Stimulated activated CD4-positive, alpha-beta T cell treated with anti-CD3 and anti-CD28 coated beads, Interleukin-2, amount 100 ng/mL, for 48 hours (primary cell): Measurements from ENCODE around the gene SETD2.
"Not testable (repeated sequence)": the region's sequence is repeated elsewhere in the genome, so short reads cannot be mapped to it uniquely, and the experiment has no call there.

Experiments used
- DNase-seq, 2 donors: peaks; one replicate each; pipeline ENCODE4 v3.0.0-alpha.2; 2020

The SETD2 gene

DNA sequence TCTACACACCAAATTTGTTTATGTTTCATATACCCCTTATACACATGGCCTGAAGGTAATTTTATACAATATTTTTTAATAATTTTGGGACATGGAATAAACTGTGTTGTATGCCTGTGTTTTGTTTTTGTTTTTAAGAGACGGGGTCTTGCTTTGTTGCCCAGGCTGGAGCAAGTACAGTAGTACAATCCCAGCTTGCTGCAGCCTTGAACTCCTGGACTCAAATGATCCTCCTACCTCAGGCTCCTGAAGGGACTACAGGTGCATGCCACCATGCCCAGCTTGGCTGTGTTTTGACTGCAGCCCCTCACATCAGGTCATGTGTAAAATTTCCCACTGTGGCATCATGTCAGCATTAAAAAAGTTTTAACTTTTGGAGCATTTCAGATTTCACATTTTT, 18.6 kb downstream of the SETD2 start:
- no peak for DNase-seq

DNA sequence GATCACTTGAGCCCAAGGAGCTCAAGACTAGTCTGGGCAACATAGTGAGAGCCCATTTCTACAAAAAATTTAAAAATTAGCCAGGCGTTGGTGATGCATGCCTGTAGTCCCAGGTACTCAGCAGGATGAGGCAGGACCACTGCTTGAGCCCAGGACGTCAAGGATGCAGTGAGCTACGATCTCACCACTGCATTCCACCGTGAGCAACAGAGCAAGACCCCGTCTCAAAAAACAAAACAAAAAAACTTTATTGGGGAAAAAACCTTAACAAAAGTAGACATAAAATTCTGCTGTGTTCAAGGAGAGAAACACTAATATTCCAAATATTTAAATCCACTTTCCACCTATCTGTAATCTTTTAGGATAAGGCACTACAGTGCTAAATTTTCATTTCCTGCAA, 20.8 kb downstream of the SETD2 start:
- DNase-seq, result no peak

DNA sequence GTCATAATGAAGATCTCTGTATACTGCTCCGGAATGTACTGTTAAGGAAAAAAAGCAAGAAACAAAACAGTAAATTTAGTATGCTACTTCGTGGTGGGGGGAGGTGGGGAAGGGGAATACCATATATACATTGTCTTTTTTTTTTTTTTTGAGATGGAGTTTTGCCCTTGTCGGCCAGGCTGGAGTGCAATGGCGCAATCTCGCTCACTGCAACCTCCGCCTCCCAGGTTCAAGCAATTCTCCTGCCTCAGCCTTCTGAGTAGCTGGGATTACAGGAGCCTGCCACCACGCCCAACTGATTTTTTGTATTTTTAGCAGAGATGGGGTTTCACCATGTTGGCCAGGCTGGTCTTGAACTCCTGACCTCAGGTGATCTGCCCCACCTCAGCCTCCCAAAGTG, 21.4 kb downstream of the SETD2 start:
- DNase-seq, result not testable (repeated sequence)

DNA sequence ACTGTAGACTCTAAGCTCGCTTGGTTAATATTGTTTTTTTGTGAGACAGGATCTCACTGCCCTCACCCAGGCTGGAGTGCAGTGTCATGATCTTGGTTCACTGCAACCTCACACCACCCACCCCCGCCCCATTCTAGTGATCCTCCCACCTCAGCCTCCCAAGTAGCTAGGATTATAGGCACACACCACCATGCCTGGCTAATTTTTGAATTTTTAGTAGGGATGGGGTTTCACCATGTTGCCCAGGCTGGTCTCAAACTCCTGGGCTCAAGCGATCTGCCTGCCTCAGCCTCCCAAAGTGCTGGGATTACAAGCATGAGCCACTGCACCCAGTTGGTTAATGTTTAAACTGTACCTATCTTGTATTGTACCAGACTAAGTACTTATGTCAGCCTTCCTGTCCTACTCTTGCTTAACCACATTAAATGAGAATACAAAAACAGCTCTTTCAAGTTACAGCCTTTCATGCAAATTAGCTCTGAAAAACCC, 22.9 kb downstream of the SETD2 start:
- not testable (repeated sequence) for DNase-seq

DNA sequence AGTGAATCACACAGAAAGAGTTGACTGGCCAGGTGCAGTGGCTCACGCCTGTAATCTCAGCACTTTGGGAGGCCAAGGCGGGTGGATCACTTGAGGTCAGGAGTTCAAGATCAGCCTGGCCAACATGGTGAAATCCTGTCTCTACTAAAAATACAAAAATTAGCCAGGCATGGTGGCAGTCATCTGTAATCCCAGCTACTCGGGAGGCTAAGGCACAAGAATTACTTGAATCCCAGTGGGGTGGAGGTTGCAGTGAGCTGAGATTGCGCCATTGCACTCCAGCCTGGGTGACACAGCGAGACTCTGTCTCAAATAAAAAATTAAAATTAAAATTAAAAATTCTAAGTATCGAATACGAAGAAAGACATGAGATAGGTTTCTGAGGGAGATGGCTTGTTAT, 23.4 kb downstream of the SETD2 start:
- DNase-seq, result not testable (repeated sequence)

DNA sequence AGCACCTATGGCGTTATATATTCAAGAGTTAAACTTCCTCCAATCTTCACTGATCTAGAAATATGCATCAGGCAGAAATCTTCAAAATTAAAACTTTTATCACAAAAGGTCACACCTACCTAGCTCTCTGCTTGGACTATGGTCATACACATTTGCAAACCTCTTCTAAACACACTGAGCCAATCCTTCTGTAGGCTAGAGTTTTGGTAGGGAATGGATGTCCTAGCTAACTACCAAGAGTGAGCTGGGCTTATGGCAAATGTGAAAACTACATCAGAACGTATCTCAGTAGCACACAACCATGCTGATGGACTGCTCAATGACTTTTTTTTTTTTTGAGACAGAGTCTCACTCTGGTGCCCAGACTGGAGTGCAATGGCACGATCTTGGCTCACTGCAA, 29.6 kb downstream of the SETD2 start:
- no peak for DNase-seq

DNA sequence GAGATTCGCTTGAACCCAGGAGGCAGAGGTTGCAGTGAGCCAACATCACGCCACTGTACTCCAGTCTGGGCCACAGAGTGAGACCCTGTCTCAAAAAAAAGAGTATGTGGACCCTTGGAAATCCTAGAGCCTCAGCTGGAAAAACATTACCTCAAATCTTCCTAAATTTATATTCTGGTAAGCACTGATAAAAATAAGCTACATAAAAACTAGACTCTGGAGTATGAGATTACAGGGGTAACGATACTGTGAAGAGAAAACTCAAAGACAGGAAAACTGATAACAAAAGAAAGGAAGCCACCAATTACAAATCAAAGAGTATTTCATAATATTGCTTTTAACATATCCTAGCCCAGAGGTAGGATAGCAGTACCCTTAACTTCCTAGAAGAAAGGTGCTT, 30.3 kb downstream of the SETD2 start:
- no peak for DNase-seq

DNA sequence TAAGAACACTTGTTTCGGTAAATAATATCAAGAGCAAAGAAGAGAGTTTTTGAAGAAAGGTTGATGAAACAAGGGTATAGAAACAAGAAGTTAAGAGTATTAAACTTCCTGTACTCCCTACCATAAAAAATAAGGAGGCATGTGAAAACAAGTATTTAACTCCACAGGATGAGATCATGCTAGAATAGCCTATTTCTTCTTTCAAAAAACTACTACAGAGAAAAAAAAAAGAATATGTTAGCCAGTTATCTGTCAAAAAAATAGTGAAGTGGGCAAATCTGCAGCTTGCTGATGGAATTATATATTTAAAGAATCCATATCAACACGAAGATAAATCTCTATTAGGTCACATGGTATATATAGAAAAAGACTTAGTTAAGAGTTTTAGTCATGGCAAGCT, 33.4 kb downstream of the SETD2 start:
- DNase-seq, result no peak

DNA sequence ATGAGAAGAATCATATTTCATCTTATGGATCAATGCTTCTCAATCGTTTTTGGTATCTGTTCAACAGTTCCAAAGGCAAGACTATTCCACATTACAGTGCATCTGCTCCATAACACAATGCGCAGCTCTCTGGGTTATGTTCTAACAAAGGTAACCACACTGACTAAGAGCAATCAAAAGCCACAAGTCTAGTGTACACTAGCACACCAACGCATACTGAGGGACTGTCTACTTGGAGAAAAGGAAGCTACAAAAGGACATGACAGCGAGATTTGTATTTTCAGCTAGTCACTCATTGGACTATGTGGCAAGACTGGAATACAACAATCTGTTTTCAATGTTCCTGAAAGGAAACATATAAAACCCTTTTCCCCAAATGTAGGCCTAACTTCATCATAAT, 35.8 kb downstream of the SETD2 start:
- DNase-seq, result no peak

DNA sequence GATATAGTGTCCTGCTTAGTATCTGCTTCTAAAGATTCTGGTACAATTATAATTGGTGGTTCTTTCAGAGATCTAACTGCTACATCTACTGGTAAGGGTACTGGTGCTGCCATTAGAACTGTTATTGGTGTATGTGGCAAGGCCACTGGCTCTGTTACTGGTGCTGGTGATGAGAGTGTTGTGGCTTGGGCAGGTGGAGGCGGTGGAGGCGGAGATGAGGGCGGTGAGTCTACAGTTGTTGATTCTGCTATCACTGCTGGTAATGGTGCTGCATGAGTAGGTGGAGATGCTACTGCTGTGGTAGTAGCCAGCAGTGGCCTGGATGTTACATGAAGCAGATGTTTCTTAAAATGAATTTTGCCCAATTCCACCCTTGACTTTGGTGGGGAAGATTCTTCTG, 40.1 kb downstream of the SETD2 start:
- no peak for DNase-seq

DNA sequence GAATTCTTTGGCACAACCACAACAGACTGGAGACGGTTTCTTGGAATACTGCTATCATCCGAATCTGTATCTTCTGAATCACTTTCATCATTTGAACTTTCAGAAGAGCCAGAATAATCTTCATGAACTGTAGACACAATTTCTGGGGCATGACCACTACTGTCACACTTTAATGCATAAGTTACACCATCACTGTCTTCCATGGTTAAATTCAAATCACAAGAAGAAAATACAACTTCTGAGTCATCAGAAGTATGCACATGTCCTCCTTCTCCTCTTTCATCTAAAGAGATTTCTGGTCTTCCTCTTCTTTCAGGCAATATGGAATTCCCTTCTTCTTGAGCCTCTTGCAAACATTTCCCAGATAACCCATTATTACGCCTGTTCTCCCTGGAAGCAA, 42.5 kb downstream of the SETD2 start:
- no peak for DNase-seq

DNA sequence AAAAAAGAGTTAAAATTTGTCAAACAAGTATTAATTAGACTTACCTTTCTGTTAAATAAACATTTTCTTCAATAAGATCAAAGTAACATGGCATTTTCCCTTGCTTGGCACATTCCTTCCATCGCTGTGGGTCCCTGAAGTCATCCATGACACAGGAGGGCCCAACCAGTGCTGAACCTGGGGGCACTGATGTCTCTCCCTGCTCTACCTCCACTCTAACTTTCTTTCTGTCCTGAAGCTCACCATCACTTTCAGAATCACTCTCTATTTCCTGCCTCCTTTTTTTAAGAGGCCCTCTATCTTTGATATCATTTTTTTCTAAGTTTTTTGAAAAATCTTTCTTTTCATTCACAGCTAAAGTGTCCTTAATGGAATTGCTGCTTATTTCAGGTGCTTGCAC, 43.8 kb downstream of the SETD2 start:
- no peak for DNase-seq

DNA sequence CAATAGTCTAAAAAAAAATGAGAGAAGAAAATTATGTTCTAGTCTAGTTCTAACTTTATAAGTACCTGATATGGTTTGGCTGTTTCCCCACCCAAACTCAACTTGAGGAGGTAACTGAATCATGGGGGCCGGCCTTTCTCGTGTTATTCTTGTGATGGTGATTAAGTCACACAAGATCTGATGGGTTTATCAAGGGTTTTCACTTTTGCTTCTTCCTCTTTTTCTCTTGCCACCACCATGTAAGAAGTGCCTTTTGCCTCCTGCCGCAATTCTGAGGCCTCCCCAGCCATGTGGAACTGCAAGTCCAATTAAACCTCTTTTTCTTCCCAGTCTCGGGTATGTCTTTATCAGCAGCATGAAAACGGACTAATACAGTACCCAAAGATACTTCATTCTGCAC, 44.5 kb downstream of the SETD2 start:
- DNase-seq, result not testable (repeated sequence)

DNA sequence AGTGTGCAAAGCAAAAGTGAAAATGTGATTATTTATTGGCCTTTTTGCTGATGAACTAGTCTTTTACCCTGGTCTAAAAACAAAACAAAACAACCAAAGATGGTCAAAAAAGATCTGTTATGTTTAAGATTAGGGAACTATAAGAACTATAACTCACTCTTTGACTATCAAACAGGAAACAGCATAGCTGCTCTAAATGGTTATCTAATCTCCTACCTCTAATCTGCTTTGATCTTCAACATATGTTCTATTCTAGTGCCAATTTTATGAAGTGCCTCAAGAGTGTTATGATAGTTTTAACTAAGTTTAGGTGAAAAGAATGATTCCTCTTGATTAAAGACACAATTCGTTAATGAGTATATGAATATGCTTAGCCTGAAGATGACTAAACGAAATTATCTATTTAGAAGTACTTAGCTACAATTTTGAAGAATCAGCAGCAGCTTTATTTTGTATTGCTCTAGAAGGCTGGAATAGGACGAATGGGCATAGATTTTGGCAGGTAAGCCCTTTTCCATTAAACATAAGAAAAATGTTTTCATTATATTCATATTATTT, 46.0 kb downstream of the SETD2 start:
- DNase-seq, result no peak

DNA sequence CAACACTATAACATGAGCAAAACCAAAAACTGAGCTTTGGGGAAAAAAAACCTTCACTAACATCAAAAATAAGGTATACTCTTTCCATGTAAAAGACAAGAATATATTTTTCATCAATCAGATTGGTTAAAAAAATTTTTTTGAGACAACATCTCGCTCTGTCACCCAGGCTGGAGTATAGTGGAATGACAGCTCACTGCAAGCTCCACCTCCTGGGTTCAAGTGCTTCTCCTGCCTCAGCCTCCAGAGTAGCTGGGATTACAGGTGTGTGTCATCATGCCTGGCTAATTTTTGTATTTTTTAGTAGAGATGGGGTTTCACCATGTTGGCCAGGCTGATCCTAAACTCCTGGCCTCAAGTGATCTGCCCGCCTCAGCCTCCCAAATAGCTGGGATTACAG, 48.4 kb downstream of the SETD2 start:
- DNase-seq, result not testable (repeated sequence)

DNA sequence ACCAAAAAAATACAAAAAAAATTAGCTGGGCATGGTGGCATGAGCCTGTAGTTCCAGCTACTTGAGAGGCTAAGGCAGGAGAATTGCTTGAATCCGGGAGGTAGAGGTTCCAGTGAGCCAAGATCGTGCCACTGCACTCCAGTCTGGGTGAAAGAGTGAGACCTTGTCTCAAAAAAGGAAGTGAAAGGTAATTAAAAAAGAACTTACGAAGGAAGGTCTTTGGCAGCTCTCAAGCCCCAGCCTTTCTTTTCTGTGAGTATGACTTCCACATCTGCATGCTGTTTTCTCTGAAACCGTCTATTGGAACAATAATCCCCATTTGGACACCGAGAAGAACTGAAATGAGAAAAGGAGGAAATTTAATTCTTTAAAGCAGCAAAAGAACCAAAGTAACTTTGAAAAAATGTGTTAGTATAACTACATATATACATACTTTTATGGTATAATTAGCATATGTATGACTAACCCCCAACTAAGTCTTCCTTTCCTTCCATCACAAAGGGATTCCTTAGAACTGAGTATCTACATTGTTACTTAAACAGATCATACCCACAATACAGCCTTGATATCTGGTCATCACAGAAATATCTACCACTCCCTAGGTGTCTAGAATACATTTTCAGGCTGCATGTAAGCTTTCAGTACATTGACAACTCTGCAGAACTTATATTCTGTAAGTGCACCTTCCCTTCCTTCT, 50.1 kb downstream of the SETD2 start:
- DNase-seq, result no peak

DNA sequence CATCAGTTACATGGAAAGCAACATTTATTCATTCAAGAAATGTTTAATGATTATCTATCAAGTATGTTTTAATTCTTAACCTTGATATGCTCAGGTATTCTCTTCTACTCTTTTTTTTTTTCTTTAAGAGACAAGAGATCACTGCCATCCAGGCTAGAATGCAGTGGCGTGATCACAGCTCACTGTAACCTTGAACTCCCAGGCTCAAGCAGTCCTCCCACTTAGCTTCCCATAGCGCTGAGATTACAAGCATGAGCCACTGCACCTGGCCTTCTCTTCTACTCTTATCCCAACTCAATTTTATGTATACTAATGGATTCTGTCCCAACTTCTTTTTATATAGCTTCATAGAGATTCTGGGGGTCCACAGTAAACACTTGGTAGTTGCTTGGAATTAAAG, 50.9 kb downstream of the SETD2 start:
- DNase-seq, result no peak

DNA sequence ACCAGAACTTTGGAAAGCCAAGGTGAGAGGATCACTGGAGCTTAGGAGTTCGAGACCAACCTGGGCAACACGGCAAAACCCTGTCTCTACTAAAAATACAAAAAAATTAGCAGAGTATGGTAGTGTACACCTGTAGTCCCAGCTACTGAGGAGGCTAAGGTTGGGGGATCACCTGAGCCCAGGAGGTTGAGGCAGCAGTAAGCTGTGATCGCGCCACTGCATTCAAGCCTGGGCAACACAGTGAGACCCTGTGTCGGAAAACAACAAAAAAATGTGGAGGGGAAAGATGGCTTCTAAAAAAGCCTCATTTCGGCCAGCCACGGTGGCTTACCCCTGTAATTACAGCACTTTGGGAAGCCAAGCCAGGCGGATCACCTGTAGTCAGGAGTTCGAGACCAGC, 54.5 kb downstream of the SETD2 start:
- DNase-seq, result no peak

DNA sequence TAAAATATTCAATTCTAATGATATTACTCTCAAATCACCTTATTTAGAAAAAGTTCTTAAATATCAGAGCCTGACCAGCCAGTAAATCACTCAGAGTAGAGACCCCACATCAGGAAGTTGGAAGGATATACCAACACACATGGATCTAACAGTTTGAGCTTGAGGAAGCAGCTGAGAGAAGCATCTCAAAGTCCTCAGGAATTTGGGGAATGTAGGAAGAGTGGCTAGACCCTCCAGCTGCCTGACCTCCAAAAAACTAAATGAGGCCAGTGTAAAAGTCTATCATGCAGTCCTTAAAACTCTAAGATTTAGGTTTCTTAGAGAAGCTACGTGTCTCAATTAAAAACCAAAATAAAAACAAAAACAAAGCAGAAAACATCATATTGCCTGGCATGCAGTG, 55.4 kb downstream of the SETD2 start:
- DNase-seq, result no peak

DNA sequence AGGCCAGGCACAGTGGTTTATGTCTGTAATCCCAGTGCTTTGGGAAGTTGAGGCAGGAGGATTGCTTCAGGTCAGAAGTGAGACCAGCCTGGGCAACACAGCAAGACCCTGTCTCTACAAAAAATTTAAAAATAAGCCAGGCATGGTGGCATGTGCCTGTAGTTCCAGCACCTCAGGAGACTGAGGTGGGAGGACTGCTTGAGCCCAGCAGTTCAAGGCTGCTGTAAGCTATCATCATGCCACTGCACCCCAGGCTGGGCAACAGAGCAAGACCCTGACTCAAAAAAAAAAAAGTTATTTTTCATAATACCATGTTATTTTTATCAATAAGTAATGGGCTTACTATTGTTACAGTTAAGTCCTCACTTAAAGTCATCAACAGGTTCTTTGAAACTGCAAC, 59.7 kb downstream of the SETD2 start:
- DNase-seq, result no peak

DNA sequence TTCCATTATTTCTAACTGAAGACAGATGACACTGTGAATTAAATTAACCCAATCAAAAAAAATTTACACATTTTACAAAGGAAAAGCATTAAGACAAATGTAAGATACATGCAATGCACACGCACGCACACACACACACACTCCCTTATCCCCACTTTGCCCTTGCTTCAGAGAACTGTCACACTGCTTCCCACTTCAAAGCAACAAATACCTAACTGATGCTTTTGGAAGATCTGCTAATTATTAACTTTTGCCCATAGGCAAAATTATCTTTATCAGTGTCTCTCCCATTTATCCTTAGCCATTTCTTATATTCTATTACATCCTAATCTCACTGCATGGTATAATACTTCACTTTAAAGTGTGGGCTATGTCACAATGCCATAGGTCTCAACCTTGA, 60.3 kb downstream of the SETD2 start:
- DNase-seq, result no peak

DNA sequence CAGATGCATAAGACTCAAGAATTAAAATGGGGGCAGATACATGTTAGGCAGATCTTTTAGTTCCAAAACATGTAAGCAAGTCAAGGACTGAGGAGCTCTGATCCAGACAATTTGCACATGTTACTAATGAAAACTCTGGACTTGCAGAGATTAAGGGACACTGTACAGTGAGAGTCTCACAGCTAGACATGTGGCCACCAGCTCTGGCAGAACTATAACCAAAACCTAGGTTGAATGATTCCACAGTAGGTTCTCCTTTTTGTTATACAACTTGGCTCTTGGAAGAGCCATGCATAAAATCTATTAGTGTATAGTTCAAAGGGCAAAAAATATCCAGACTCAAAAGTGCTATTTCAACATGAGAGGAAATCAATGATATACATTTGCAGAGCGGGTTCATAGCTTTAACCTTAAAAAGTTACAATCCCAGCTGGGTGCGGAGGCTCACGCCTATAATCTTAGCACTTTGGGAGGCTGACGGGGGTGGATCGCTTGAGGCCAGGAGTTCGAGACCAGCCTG, 61.8 kb downstream of the SETD2 start:
- no peak for DNase-seq

DNA sequence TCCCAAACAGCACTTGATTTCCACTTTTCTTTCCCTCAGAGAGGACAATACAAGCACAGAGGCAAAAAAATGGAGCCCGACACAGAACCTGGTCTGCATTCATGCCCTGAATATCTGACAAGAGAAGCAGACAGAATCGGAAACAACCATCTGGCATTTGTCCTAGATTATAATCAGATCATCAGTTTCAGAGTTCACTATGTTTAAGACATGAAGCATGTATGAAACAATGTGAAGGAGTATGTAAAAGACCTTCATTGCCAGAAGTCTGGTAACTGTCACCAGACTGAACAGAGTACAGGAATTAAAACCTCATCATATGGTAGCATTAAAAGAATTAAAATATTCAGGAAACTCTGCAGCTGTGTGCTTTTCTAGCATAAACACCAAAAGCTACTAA, 65.0 kb downstream of the SETD2 start:
- DNase-seq, result no peak

DNA sequence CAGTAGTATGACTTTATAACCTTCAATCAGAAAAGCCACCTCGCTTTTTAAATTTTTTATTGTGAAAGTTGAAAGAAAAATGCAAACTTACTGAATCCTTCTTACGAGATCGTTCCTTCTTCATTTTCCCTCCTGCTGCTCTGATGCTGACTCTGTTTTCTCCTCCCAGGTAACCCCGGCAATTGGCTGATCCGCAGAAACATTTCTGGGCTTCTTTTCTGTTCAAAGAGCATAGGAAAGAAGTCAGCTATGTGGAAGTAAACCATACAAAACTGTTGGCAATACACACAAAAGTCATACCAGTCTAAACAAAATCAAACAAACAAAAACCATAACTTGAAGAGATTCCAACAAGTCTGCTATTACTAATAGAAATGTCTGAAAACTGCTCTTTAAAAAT, 66.0 kb downstream of the SETD2 start:
- no peak for DNase-seq

DNA sequence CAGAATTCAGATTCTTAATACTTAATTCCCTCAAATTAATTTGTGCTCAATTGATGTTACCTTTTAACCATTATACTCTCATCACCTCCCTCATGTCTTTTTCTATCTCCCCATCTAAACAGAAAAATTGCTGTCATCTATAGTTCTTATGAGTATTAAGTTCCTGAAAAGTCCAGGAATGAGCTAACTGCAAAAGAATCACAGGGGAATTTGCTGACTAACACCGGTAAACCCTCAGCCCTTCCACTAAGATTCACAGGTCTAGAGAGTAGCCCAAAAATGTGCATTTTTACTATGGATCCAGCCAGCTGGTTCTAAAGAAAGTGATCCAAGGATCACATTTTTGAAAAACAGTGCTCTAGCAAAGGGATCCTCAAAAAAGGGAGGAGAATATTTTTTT, 67.0 kb downstream of the SETD2 start:
- no peak for DNase-seq
